ENCODE data around the gene MARCHF9. TPM values are rescaled to one million over a fixed set of nuclear protein-coding genes. Genes with fewer than 3 reads are reported as not detected.

MARCHF9 gene
- total and polyA plus RNA-seq, 4 donors: 4.8 to 29.9 (median 14.0) TPM

DNA sequence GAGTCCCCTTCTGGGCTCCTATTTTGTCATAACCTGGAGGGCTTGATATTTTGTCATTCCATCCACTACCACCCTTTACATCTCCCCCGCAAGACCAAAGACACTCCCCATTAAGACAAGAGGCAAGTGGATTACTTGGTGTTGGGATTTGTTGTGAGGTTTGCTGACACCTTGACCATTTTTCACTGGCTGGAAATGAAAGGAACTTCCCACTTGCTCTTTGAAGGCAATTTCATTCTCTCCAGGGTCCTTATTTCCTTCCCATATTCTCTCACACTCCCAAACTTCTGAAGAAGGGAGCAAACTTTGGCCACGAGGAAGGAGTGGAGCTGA, 31.3 kb upstream of the MARCHF9 start:
- H3K36me3 ChIP-seq (ENCODE audit: control insufficient read depth in 1 of 2, insufficient read depth in 2 of 2, low read length in 1 of 2): peaks cover 0 to 4% of the 10 kb centered on the region in 2 donors
- no peak overlapping the region for H3K4me3 ChIP-seq (ENCODE audit: low read length in 2 of 2)
- DNase-seq (no peak), ATAC-seq (ENCODE audit: low FRiP score) (no peak)
- H3K9me3 ChIP-seq (ENCODE audit: control insufficient read depth, low read length): no peaks in the 10 kb centered on the region
- intact Hi-C loops (cut with DNase I): no loop called here
- no peak overlapping the region for H3K27ac ChIP-seq (ENCODE audit: low read depth in 1 of 2, low read length in 2 of 2)
- H3K4me1 ChIP-seq (ENCODE audit: control insufficient read depth in 1 of 2, insufficient read depth in 2 of 2, low read length in 2 of 2): no peaks in the 10 kb centered on the region
- H3K27me3 ChIP-seq (ENCODE audit: control insufficient read depth in 1 of 2, insufficient read depth in 2 of 2, low read length in 1 of 2): no peaks in the 10 kb centered on the region
- WGBS, 2 donors: 64 to 65% methylated on average over 2 of the region's 2 CpGs

- Histone ChIP-seq H3K27ac (ENCODE audit: low read depth in 1 of 2, low read length in 2 of 2) (no peak overlapping the region), H3K36me3 (ENCODE audit: control insufficient read depth in 1 of 2, insufficient read depth in 2 of 2, low read length in 1 of 2) (peaks cover 0 to 4% of the 10 kb centered on the region in 2 donors), H3K27me3 (ENCODE audit: control insufficient read depth in 1 of 2, insufficient read depth in 2 of 2, low read length in 1 of 2) (no peaks in the 10 kb centered on the region), H3K4me1 (ENCODE audit: control insufficient read depth in 1 of 2, insufficient read depth in 2 of 2, low read length in 2 of 2) (no peaks in the 10 kb centered on the region), H3K9me3 (ENCODE audit: control insufficient read depth, low read length) (no peaks in the 10 kb centered on the region), H3K4me3 (ENCODE audit: low read length in 2 of 2) (no peak overlapping the region)
- ATAC-seq (ENCODE audit: low FRiP score): no peak
- 82% methylated on average over 12 of the region's 12 CpGs for WGBS, 2 donors
- peak in 1 of 2 donors; percentile 49 for DNase-seq
- intact Hi-C loops (cut with DNase I): no loop called here
Observed at GRCh38 chr12:57724003-57724935, 30.6 kb upstream of the MARCHF9 start.

- DNase-seq (no peak), ATAC-seq (ENCODE audit: low FRiP score) (no peak)
- H3K27me3 ChIP-seq (ENCODE audit: control insufficient read depth in 1 of 2, insufficient read depth in 2 of 2, low read length in 1 of 2): no peaks in the 10 kb centered on the region
- H3K4me1 ChIP-seq (ENCODE audit: control insufficient read depth in 1 of 2, insufficient read depth in 2 of 2, low read length in 2 of 2): no peaks in the 10 kb centered on the region
- intact Hi-C loops (cut with DNase I): no loop called here
- 44 to 52% methylated on average over 6 to 11 of the region's 11 CpGs for WGBS, 2 donors
- H3K27ac ChIP-seq (ENCODE audit: low read depth in 1 of 2, low read length in 2 of 2): no peak overlapping the region
- H3K9me3 ChIP-seq (ENCODE audit: control insufficient read depth, low read length): no peaks in the 10 kb centered on the region
- peaks cover 0 to 4% of the 10 kb centered on the region in 2 donors for H3K36me3 ChIP-seq (ENCODE audit: control insufficient read depth in 1 of 2, insufficient read depth in 2 of 2, low read length in 1 of 2)
- H3K4me3 ChIP-seq (ENCODE audit: low read length in 2 of 2): no peak overlapping the region
Observed at GRCh38 chr12:57724936-57725740, 29.8 kb upstream of the MARCHF9 start.

DNA sequence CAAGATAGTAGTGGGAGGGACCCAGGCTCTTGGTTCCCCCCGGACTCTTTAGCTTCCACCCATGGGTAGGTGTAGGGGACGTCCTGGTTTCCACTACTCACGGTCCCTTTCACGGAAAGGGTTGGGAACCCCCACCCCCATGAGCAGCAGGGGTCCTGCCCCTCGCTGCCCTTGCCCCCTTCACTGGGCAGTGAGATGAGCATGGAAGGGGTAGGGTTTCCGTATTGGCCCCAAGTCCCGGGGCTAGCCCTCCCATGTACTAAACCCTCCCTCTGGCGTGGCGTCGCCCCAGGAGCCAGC, 29.1 kb upstream of the MARCHF9 start:
- Histone ChIP-seq H3K27ac (ENCODE audit: low read depth in 1 of 2, low read length in 2 of 2) (no peak overlapping the region), H3K4me3 (ENCODE audit: low read length in 2 of 2) (peak overlapping the region in 1 of 2 donors; percentile 34), H3K9me3 (ENCODE audit: control insufficient read depth, low read length) (no peaks in the 10 kb centered on the region), H3K27me3 (ENCODE audit: control insufficient read depth in 1 of 2, insufficient read depth in 2 of 2, low read length in 1 of 2) (no peaks in the 10 kb centered on the region), H3K4me1 (ENCODE audit: control insufficient read depth in 1 of 2, insufficient read depth in 2 of 2, low read length in 2 of 2) (no peaks in the 10 kb centered on the region), H3K36me3 (ENCODE audit: control insufficient read depth in 1 of 2, insufficient read depth in 2 of 2, low read length in 1 of 2) (peaks cover 0 to 2% of the 10 kb centered on the region in 2 donors)
- ATAC-seq (ENCODE audit: low FRiP score) (no peak), DNase-seq (no peak)
- 6 to 8% methylated on average over 10 of the region's 10 CpGs for WGBS, 2 donors
- intact Hi-C loops (cut with DNase I): no loop called here

GRCh38 chr12:57726151-57726883, 28.6 kb upstream of the MARCHF9 start:
- intact Hi-C loops (cut with DNase I): no loop called here
- no peaks in the 10 kb centered on the region for H3K9me3 ChIP-seq (ENCODE audit: control insufficient read depth, low read length)
- H3K27me3 ChIP-seq (ENCODE audit: control insufficient read depth in 1 of 2, insufficient read depth in 2 of 2, low read length in 1 of 2): no peaks in the 10 kb centered on the region
- ATAC-seq (ENCODE audit: low FRiP score): peak; percentile 76
- H3K4me3 ChIP-seq (ENCODE audit: low read length in 2 of 2): peak overlapping the region in 1 of 2 donors; percentile 34
- DNase-seq: peak; percentile 81 to 91
- no peak overlapping the region for H3K27ac ChIP-seq (ENCODE audit: low read depth in 1 of 2, low read length in 2 of 2)
- no peaks in the 10 kb centered on the region for H3K4me1 ChIP-seq (ENCODE audit: control insufficient read depth in 1 of 2, insufficient read depth in 2 of 2, low read length in 2 of 2)
- 1 to 6% methylated on average over 65 to 79 of the region's 79 CpGs for WGBS, 2 donors
- H3K36me3 ChIP-seq (ENCODE audit: control insufficient read depth in 1 of 2, insufficient read depth in 2 of 2, low read length in 1 of 2): no peaks in the 10 kb centered on the region

- intact Hi-C loops (cut with DNase I): no loop called here
- Histone ChIP-seq H3K36me3 (ENCODE audit: control insufficient read depth in 1 of 2, insufficient read depth in 2 of 2, low read length in 1 of 2) (no peaks in the 10 kb centered on the region), H3K9me3 (ENCODE audit: control insufficient read depth, low read length) (no peaks in the 10 kb centered on the region), H3K4me1 (ENCODE audit: control insufficient read depth in 1 of 2, insufficient read depth in 2 of 2, low read length in 2 of 2) (no peaks in the 10 kb centered on the region), H3K27ac (ENCODE audit: low read depth in 1 of 2, low read length in 2 of 2) (no peak overlapping the region), H3K27me3 (ENCODE audit: control insufficient read depth in 1 of 2, insufficient read depth in 2 of 2, low read length in 1 of 2) (no peaks in the 10 kb centered on the region), H3K4me3 (ENCODE audit: low read length in 2 of 2) (peak overlapping the region in 1 of 2 donors; percentile 34)
- DNase-seq (peak; percentile 66 to 83), ATAC-seq (ENCODE audit: low FRiP score) (peak; percentile 15)
- WGBS, 2 donors: 10 to 12% methylated on average over 76 of the region's 76 CpGs
Observed at GRCh38 chr12:57726884-57727757, 27.8 kb upstream of the MARCHF9 start.

- H3K36me3 ChIP-seq (ENCODE audit: control insufficient read depth in 1 of 2, insufficient read depth in 2 of 2, low read length in 1 of 2): no peaks in the 10 kb centered on the region
- intact Hi-C loops (cut with DNase I): no loop called here
- H3K4me3 ChIP-seq (ENCODE audit: low read length in 2 of 2): no peak overlapping the region
- ATAC-seq (ENCODE audit: low FRiP score): no peak
- no peaks in the 10 kb centered on the region for H3K4me1 ChIP-seq (ENCODE audit: control insufficient read depth in 1 of 2, insufficient read depth in 2 of 2, low read length in 2 of 2)
- H3K27ac ChIP-seq (ENCODE audit: low read depth in 1 of 2, low read length in 2 of 2): no peak overlapping the region
- WGBS, 2 donors: 32 to 36% methylated on average over 21 of the region's 21 CpGs
- no peaks in the 10 kb centered on the region for H3K27me3 ChIP-seq (ENCODE audit: control insufficient read depth in 1 of 2, insufficient read depth in 2 of 2, low read length in 1 of 2)
- no peaks in the 10 kb centered on the region for H3K9me3 ChIP-seq (ENCODE audit: control insufficient read depth, low read length)
- DNase-seq: no peak
Observed at GRCh38 chr12:57727758-57728395, 27.0 kb upstream of the MARCHF9 start.

All from aorta (tissue), 5 donors.